HG03095 (cell line): ENCODE results near the gene PHF5A.
A peak's percentile ranks its signal among the peaks of the same experiment; 100 is the strongest.
"Not testable (repeated sequence)": the region's sequence is repeated elsewhere in the genome, so short reads cannot be mapped to it uniquely, and the experiment has no call there.

Experiments
- ATAC-seq: cut with Tn5 transposase; IDR thresholded peaks from one replicate; pipeline ENCODE4 v1.9.1; 2021; ENCODE audit warnings: moderate library complexity; ENCODE audit not compliant: unreplicated experiment

Gene PHF5A

GRCh38 chr22:41448189-41448808 lies 20.2 kb downstream of the PHF5A start:
- peak; percentile 37 for ATAC-seq

- no peak for ATAC-seq
These were observed 20.9 kb downstream of the PHF5A start for GRCh38 chr22:41447435-41448188.

- peak; percentile 42 for ATAC-seq
These were observed 21.7 kb downstream of the PHF5A start, which contains the start of gene TOB2 for GRCh38 chr22:41446639-41447434. TOB2 (minus strand) TSS chr22:41446801; CDS start chr22:41437345, 9,456 bp downstream.

- no peak for ATAC-seq
These were observed 22.4 kb downstream of the PHF5A start for GRCh38 chr22:41446057-41446501.

GRCh38 chr22:41445129-41446056 lies 23.1 kb downstream of the PHF5A start:
- ATAC-seq = no peak

- ATAC-seq = peak; percentile 43
These were observed 23.9 kb downstream of the PHF5A start for GRCh38 chr22:41444360-41445128.

- no peak for ATAC-seq
These were observed 26.2 kb downstream of the PHF5A start for GRCh38 chr22:41442240-41442792.

GRCh38 chr22:41440511-41440910 lies 28.0 kb downstream of the PHF5A start:
- not testable (repeated sequence) for ATAC-seq

- ATAC-seq = no peak
These were observed 31.3 kb downstream of the PHF5A start for GRCh38 chr22:41437198-41437597.

GRCh38 chr22:41436322-41437113 lies 32.0 kb downstream of the PHF5A start:
- no peak for ATAC-seq

- no peak for ATAC-seq
These were observed 32.9 kb downstream of the PHF5A start for GRCh38 chr22:41435560-41435959.

GRCh38 chr22:41434361-41435003 lies 34.0 kb downstream of the PHF5A start:
- not testable (repeated sequence) for ATAC-seq

GRCh38 chr22:41433480-41433879 lies 35.0 kb downstream of the PHF5A start:
- not testable (repeated sequence) for ATAC-seq

GRCh38 chr22:41431656-41432055 lies 36.8 kb downstream of the PHF5A start:
- ATAC-seq = no peak

GRCh38 chr22:41429951-41430332 lies 38.5 kb downstream of the PHF5A start:
- ATAC-seq = no peak

- no peak for ATAC-seq
These were observed 39.1 kb downstream of the PHF5A start for GRCh38 chr22:41429232-41429950.

- ATAC-seq = no peak
These were observed 42.7 kb downstream of the PHF5A start for GRCh38 chr22:41425660-41426365.
